GM18861 (cell line): ENCODE data around the gene ACSF2.

Experiments used
- ATAC-seq: cut with Tn5 transposase; IDR thresholded peaks from one replicate; pipeline ENCODE4 v1.9.1; 2021; ENCODE audit not compliant: unreplicated experiment

The ACSF2 gene

DNA sequence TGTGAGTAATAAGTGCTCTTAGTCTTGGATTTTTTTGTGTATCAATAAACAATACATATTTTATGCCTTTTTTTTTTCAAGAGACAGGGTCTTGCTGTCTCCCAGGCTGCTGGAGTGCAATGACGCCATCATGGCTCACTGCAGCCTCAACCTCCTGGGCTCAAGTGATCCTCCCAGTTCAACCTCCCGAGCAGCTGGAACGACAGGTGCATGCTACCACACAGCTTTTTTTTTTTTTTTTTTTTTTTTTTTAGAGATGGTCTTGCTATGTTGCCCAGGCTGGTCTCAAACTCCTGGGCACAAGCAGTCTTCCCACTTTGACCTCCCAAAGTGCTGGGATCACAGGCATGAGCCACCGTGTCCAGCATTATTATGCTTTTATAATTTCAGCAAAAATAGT lies 13.0 kb downstream of the ACSF2 start:
- ATAC-seq = no peak

GRCh38 chr17:50440172-50440837 lies 14.3 kb downstream of the ACSF2 start:
- ATAC-seq = no peak

- ATAC-seq = no peak
Measured at GRCh38 chr17:50440838-50441829, 15.1 kb downstream of the ACSF2 start.

DNA sequence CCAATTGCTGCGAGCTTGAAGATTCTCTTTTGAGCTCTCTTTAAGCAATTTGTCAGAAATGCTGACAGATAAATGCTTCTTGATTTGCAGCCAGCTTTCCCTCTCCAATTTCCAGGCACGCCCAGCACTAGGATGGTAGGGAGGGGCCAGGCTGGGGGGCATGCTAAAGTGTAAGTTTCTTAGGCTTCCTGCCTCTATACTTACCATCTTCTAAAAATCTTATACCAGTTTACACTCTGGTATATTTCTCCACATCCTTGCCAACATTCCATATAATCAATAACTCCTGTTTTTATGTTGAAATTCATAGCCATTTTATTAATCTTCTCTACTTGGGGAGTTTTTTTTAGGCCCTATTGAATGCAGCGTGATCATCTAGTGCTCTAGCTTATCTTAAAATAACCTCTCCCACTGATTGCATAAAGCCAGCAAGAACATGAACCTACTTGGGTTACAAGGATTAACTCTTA lies 17.5 kb downstream of the ACSF2 start:
- ATAC-seq = no peak

DNA sequence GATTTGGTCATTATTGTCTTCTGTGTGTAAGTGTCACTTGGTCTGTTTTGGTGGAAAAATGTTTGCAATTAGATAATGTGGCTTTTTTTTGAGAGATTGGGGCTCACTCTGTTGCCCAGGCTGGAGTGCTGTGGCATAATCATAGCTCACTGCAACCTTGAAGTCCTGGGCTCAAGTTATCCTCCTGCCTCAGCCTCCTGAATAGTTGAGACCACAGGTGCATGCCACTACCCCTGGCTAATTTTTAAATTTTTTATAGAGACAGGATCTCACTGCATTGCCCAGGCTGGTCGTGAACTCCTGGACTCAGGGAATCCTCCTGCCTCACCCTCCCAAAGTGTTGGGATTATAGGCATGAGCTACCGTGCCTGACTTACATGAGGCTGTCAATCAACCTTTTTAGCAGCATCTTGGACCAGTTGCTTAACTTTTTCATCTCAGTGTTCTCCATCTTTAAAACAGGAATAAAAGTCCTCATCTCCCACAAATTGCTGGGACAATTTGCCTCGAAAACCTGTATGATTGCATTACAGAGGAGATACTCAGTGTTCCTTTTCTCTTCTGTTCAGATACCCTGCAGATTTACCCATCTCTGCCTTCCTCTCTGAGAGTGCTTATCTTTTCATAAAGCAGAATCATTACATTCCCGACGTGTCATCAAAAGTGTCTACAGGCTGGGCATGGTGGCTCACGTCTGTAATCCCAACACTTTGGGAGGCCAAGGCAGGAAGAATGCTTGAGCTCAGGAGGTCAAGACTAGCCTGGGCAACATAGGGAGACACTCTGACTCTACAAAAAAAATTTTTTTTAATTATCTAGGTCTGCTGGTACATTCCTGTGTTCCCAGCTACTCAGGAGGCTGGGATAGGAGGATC lies 19.1 kb downstream of the ACSF2 start:
- ATAC-seq = no peak

GRCh38 chr17:50445730-50446325 lies 19.8 kb downstream of the ACSF2 start:
- no peak for ATAC-seq

GRCh38 chr17:50447870-50448595 lies 22.0 kb downstream of the ACSF2 start:
- ATAC-seq = no peak

GRCh38 chr17:50448643-50449042 lies 22.6 kb downstream of the ACSF2 start:
- ATAC-seq = no peak

GRCh38 chr17:50451943-50452629 lies 26.1 kb downstream of the ACSF2 start:
- ATAC-seq = no peak

- ATAC-seq = no peak
Measured at GRCh38 chr17:50452630-50453300, 26.7 kb downstream of the ACSF2 start.

DNA sequence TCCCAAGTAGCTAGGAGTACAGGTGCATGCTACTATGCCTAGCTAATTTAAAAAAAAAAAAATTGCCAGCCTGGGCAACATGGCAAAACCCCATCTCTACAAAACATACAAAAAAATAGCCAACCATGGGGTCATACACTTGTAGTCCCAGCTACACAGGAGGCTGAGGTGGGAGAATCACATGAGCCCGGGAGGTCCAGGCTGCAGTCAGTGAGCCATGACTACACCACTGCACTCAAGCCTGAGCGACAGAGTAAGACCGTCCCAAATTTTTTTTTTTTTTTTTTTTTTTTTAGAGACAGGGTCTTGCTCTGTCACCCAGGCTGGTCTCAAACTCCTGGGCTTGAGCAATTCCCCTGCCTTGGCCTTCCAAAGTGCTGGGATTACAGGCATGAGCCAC lies 27.9 kb downstream of the ACSF2 start:
- no peak for ATAC-seq

- no peak for ATAC-seq
Measured at GRCh38 chr17:50457621-50458020, 31.6 kb downstream of the ACSF2 start.

DNA sequence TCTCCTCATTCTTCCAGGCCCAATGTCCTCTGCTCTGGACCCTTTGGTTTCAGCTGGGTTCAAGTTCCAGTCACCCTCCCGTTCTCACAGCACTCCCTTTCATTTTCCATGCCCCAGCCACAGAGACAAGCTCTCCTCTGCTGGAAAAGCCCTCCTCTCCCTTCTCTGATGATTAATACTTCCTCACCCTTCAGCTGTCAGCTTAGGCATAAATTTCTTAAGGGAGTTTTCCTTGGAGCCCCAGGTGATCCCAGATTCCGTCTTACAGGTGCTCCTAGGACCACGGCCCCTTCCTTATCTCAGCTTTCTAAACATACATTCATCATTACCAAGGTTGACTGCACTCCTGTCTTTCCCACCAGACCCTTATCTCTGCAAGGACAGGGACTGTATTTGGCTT lies 32.3 kb downstream of the ACSF2 start:
- no peak for ATAC-seq

- ATAC-seq = no peak
Measured at GRCh38 chr17:50458701-50459676, 33.0 kb downstream of the ACSF2 start.

GRCh38 chr17:50459756-50460155 lies 33.7 kb downstream of the ACSF2 start:
- ATAC-seq = no peak

DNA sequence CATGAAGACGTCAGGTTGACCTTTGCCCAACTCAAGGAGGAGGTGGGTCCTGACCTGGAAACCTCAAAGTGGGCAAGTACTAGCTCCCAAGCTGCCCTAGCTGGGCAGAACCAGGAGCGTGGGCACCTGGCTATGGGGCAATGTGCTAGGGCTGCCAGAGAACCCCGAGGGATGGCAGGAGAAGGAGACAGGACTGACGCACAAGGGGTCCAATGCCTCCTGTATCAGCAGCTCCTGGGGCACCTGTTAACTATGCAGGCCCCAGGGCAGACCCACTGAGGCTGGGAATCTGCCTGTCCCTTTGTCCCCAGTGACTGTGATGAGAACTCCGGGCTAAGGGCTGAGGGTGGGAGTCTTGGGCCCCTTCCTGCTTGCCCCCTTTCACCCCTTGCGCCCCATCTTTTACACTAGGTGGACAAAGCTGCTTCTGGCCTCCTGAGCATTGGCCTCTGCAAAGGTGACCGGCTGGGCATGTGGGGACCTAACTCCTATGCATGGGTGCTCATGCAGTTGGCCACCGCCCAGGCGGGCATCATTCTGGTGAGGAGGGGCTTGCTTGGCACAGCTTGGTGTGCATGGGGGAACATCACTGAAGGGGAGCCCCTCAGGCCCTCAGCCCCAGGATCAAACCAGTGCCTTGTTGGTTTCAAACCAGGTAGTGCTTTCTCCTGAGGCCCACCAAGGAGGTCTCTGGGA lies 35.0 kb downstream of the ACSF2 start:
- ATAC-seq = no peak

GRCh38 chr17:50461550-50462132 lies 35.6 kb downstream of the ACSF2 start:
- ATAC-seq = no peak
